Ovary (tissue), 3 donors: ENCODE measurements around the gene ITGAD.

Experiments used
- POLR2A ChIP-seq: fragments of 450-650 bp; IDR thresholded peaks from one replicate; pipeline ENCODE4 v1.6.1; 2017; ENCODE audit warnings: antibody characterized with exemption, mild to moderate bottlenecking, moderate library complexity
- TF ChIP-seq, protein P1 (sequence below), 3 donors: fragments of 450-650 bp in 2 of 3; fragments of 200-600 bp in 1 of 3; IDR thresholded peaks; one replicate each; pipeline versions ENCODE4 v1.5.1 to v1.8.0; 2016 to 2022; ENCODE audit warnings: antibody characterized with exemption in 3 of 3, mild to moderate bottlenecking in 1 of 3
- donor health status: DM: no; HTN: no; CAD: no.

DNA sequence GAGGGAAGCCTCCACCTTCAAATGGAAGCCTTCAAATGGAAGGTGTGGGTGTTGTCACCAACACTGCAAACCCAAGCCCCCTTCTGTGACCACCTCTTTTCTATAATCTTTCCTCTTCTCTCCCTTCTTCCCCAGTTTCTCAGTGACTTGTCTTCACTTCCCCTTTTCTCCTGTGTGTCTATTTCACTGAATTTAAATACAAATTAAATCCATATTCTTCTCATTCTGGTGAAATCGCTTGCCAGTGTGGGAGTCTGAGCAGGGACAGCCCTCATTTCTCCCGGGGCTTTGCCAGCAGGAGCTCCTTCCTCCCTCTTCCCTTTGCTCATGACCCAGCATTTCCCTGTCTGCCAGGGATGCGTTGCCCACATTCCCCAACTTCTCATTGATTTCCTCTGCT, 44.6 kb upstream of the ITGAD start:
- TF ChIP-seq, protein P1, sequence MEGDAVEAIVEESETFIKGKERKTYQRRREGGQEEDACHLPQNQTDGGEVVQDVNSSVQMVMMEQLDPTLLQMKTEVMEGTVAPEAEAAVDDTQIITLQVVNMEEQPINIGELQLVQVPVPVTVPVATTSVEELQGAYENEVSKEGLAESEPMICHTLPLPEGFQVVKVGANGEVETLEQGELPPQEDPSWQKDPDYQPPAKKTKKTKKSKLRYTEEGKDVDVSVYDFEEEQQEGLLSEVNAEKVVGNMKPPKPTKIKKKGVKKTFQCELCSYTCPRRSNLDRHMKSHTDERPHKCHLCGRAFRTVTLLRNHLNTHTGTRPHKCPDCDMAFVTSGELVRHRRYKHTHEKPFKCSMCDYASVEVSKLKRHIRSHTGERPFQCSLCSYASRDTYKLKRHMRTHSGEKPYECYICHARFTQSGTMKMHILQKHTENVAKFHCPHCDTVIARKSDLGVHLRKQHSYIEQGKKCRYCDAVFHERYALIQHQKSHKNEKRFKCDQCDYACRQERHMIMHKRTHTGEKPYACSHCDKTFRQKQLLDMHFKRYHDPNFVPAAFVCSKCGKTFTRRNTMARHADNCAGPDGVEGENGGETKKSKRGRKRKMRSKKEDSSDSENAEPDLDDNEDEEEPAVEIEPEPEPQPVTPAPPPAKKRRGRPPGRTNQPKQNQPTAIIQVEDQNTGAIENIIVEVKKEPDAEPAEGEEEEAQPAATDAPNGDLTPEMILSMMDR (IDR thresholded peaks at IDR 0.05), result no peak
- TF ChIP-seq POLR2A, result no peak
